ENCODE measurements around the gene LARGE1. TPM values are rescaled to one million over a fixed set of nuclear protein-coding genes. Genes with fewer than 3 reads are reported as not detected.

Gene LARGE1
- total and polyA plus RNA-seq, 2 of the 8 experiments (the other 6 are each of a cell fraction or from before 2014, with no cell fraction given): 43.7 to 83.0 TPM

GRCh38 chr22:33812360-33812977, 107.8 kb downstream of the LARGE1 start (continued):
- TF ChIP-seq CHD7 (IDR thresholded peaks at IDR 0.05; ENCODE audit: insufficient replicate concordance, low read length) (no peak), GABPA (IDR thresholded peaks at IDR 0.05; ENCODE audit: borderline replicate concordance, insufficient read depth, low read length) (no peak), BCL11A (IDR thresholded peaks at IDR 0.05; ENCODE audit: low read depth in 2 of 2, low read length in 2 of 2) (no peak), RNF2 (IDR thresholded peaks at IDR 0.05; ENCODE audit: borderline replicate concordance, low read depth, low read length, missing control alignments, poor library complexity, severe bottlenecking) (no peak), MAFK (IDR thresholded peaks at IDR 0.05; ENCODE audit: low read depth, low read length) (no peak)
